Prostate gland (tissue), 2 donors: ENCODE results near the gene TPR. TPM values are rescaled to one million over a fixed set of nuclear protein-coding genes. Genes with fewer than 3 reads are reported as not detected.
A peak's percentile ranks its signal among the peaks of the same experiment; 100 is the strongest.

Experiments used
- DNase-seq: peaks from one replicate; pipeline ENCODE4 v3.0.0-alpha.2; 2019; ENCODE audit warnings: low spot score
- H3K27ac ChIP-seq, 2 donors: fragments of 200-600 bp; sonication (generic); 2 replicates each; pipeline ENCODE4 v1.5.1; 2017 to 2019
- H3K27me3 ChIP-seq: fragments of 200-600 bp; sonication (generic); replicated peaks from 2 replicates; pipeline ENCODE4 v1.5.1; 2019; ENCODE audit not compliant: insufficient read depth
- H3K36me3 ChIP-seq, 2 donors: fragments of 200-600 bp; sonication (generic); 1 replicate in 1 of 2; 2 replicates in 1 of 2; pipeline versions ENCODE4 v1.5.1 to v1.8.1; 2017 to 2019
- H3K4me1 ChIP-seq: fragments of 200-600 bp; sonication (generic); replicated peaks from 2 replicates; pipeline ENCODE4 v1.5.1; 2019
- H3K4me3 ChIP-seq, 2 donors: fragments of 200-600 bp; sonication (generic); 2 replicates each; pipeline ENCODE4 v1.5.1; 2017 to 2019
- H3K9me3 ChIP-seq: fragments of 200-600 bp; sonication (generic); 2 replicates; pipeline ENCODE4 v1.5.1; 2017
- CTCF ChIP-seq, 4 experiments: fragments of 200-600 bp in 2 of 4; fragments of 450-650 bp in 2 of 4; sonication (generic) in 2 of 4; IDR thresholded peaks; 1 replicate in 3 of 4; 2 replicates in 1 of 4; pipeline ENCODE4 v1.5.1; 2016 to 2019; ENCODE audit warnings: antibody characterized with exemption in 4 of 4, mild to moderate bottlenecking in 2 of 4, moderate library complexity in 2 of 4
- POLR2A ChIP-seq: fragments of 450-650 bp; IDR thresholded peaks from one replicate; pipeline ENCODE4 v1.6.1; 2016; ENCODE audit warnings: antibody characterized with exemption, mild to moderate bottlenecking
- POLR2AphosphoS5 ChIP-seq: sonication (generic); formaldehyde crosslinking; IDR thresholded peaks from one replicate; pipeline ENCODE4 v1.6.1; 2017; ENCODE audit warnings: antibody characterized with exemption
- WGBS: methylation state at CpG from one replicate; pipeline ENCODE4 v1.1.5; 2018; 5-methylcytosine and 5-hydroxymethylcytosine counted together
- intact Hi-C: fragments of 100-400 bp; cut with DNase I; formaldehyde crosslinking; loops from one replicate; pipeline ENCODE4 v1.14.2; 2022
- total RNA-seq, 2 donors: library from RNA; depleted of rRNA; stranded (reverse); fragments of >200 nt; gene quantifications; one replicate each; pipeline ENCODE4 v1.1.0, GENCODE V29; 2016

TPR gene
- total RNA-seq, 2 donors from 2014 or later = 46.7 to 110 TPM

GRCh38 chr1:186420311-186420710 lies 45.3 kb upstream of the TPR start:
- no peaks in the 10 kb centered on the region for H3K4me1 ChIP-seq
- no peaks in the 10 kb centered on the region for H3K36me3 ChIP-seq
- H3K9me3 ChIP-seq = no peaks in the 10 kb centered on the region
- no peak overlapping the region for H3K4me3 ChIP-seq
- no peak for DNase-seq
- no peak for TF ChIP-seq POLR2AphosphoS5
- no peak for TF ChIP-seq CTCF (IDR thresholded peaks at IDR 0.05)
- TF ChIP-seq POLR2A = no peak
- no peaks in the 10 kb centered on the region for H3K27me3 ChIP-seq
- intact Hi-C loops = no loop called here
- H3K27ac ChIP-seq = no peak overlapping the region

DNA sequence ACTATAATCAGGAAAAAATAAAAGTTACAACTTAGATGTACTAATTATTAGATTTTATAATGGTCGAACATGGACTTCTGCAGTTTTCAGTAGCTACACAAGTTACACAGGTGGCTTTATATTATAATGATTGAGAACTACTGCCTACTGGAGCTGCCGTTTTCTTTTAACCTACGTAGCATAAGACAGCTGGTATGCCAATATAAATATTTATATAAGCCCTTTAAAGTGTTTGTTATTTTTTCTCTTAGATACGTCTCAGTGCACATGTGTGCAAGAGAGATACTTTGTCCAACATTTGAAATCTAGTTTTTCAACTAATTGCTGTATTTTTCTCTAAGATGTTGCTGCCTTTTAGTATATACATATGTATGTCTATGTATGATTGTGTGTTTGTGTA lies 43.5 kb upstream of the TPR start:
- Histone ChIP-seq H3K27ac (no peak overlapping the region), H3K4me3 (no peak overlapping the region), H3K4me1 (no peaks in the 10 kb centered on the region), H3K9me3 (no peaks in the 10 kb centered on the region), H3K36me3 (no peaks in the 10 kb centered on the region), H3K27me3 (no peaks in the 10 kb centered on the region)
- 30% methylated on average over 4 of the region's 4 CpGs for WGBS
- TF ChIP-seq CTCF (IDR thresholded peaks at IDR 0.05) = no peak
- no peak for TF ChIP-seq POLR2A
- no peak for TF ChIP-seq POLR2AphosphoS5
- DNase-seq = no peak
- intact Hi-C loops = no loop called here

DNA sequence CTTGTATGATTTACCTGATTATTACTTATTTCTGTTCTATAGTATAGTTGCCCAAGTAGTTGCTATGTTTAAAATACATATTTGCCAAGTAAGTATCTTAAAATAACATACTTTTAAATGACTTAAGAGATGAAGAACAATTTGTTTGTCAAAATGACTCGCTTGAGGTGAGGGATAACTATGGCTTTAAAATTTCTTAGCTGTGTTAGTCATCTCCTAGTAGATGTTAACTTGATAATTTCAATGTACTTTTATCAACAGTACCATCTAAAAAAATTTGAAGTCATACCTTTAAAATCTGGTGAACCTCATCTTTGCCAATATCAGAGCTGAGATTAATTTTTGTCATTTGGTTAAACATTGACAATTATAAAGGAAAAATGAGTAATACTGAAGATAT lies 38.3 kb upstream of the TPR start:
- H3K36me3 ChIP-seq = no peaks in the 10 kb centered on the region
- WGBS = 84% methylated on average over 1 of the region's 1 CpG
- DNase-seq = no peak
- H3K27me3 ChIP-seq = no peaks in the 10 kb centered on the region
- H3K4me3 ChIP-seq = no peak overlapping the region
- H3K9me3 ChIP-seq = no peaks in the 10 kb centered on the region
- no peaks in the 10 kb centered on the region for H3K4me1 ChIP-seq
- TF ChIP-seq CTCF (IDR thresholded peaks at IDR 0.05) (no peak), POLR2A (no peak), POLR2AphosphoS5 (no peak)
- intact Hi-C loops = no loop called here
- H3K27ac ChIP-seq = no peak overlapping the region

DNA sequence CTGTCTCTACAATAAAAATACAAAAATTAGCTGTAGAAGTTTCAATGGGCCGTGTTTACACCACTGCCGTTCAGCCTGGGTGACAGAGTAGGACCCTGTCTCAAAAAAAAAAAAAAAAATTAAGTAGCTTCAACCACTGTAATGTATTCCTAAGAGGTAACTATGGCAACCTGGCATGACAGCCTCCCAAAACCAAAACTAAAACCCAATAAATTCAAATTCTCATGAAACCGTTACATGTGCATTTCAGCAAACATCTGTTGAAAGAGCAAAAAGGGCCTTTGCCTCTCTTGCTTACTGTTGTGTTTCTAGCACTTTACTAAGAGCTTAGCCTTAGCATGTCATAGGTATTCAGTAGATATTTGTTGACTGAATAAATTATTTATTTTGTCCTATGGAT lies 34.0 kb upstream of the TPR start:
- Histone ChIP-seq H3K27ac (no peak overlapping the region), H3K4me3 (no peak overlapping the region), H3K27me3 (no peaks in the 10 kb centered on the region), H3K4me1 (no peaks in the 10 kb centered on the region), H3K9me3 (no peaks in the 10 kb centered on the region), H3K36me3 (no peaks in the 10 kb centered on the region)
- DNase-seq = no peak
- intact Hi-C loops = loop anchor here (10.0 kb wide), 1 partner anchor 576 kb away; no protein-coding TSS in a partner anchor
- TF ChIP-seq POLR2AphosphoS5 = no peak
- no peak for TF ChIP-seq POLR2A
- no peak for TF ChIP-seq CTCF (IDR thresholded peaks at IDR 0.05)
- 73% methylated on average over 3 of the region's 3 CpGs for WGBS

DNA sequence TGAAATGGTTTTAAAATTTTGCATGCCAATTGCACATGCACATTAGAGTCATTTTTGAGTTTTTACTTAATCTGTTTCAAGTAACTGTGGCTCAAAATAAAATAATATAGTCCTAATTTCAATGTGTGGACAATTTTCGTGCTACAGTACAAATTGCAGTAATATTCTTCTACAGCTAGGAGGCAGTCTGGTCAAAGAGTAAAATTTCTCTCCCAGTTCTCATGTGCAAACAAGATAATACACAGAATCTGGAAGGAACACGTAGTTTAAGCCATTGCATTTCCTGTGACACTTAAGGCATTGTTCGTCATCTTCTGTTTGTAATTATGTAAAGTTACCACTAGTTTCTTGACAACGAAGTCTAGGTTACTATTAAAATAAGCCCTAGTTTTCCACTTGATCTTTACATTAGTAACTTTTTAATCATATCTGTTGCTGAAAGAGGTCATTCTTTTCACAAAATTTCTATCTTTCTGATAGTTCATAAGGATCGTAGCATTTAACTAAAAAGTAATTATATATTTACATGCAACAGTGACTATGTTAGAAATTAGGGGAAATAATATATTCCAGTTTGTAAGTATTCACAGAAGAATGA lies 29.5 kb upstream of the TPR start:
- Histone ChIP-seq H3K27ac (no peak overlapping the region), H3K4me1 (no peaks in the 10 kb centered on the region), H3K27me3 (no peaks in the 10 kb centered on the region), H3K36me3 (no peaks in the 10 kb centered on the region), H3K9me3 (no peaks in the 10 kb centered on the region), H3K4me3 (no peak overlapping the region)
- no peak for DNase-seq
- intact Hi-C loops = loop anchor here (10.0 kb wide), 1 partner anchor 580 kb away; no protein-coding TSS in a partner anchor
- TF ChIP-seq POLR2A (no peak), CTCF (IDR thresholded peaks at IDR 0.05) (peak; percentile 33 to 79 (median 70))
- 41% methylated on average over 5 of the region's 5 CpGs for WGBS
